GM12878 (cell line): ENCODE data around the gene NRXN3. TPM values are rescaled to one million over a fixed set of nuclear protein-coding genes. Genes with fewer than 3 reads are reported as not detected.

Experiments
- ATAC-seq: fragments of 200-7000 bp; cut with Tn5 transposase; 3 replicates; pipeline ENCODE4 v1.9.1; 2020; ENCODE audit warnings: mild to moderate bottlenecking, moderate library complexity
- BruUV-seq: library from RNA; stranded (reverse); fragments of 400-500 nt; replicated peaks from 2 replicates; lab custom pipeline; 2021; lab: Mats Ljungman, UMichigan
- CTCF ChIA-PET: fragments of 300-600 bp; sonication (Branson Sonifier 250); formaldehyde crosslinking; extraction: SDS; loops from one replicate; lab custom pipeline; 2021; ENCODE audit warnings: inconsistent platforms; lab: Yijun Ruan, JAX
- POLR2A ChIA-PET: fragments of 350-600 bp; formaldehyde crosslinking; extraction: SDS; loops from one replicate; lab custom pipeline; 2021; ENCODE audit warnings: inconsistent platforms; lab: Charles Lee
- RAD21 ChIA-PET: fragments of 300-600 bp; sonication (Branson Sonifier 250); formaldehyde crosslinking; loops from one replicate; lab custom pipeline; 2023; ENCODE audit warnings: antibody characterized with exemption; ENCODE audit not compliant: unreplicated experiment; lab: Charles Lee
- SMC1A ChIA-PET: fragments of 300-600 bp; sonication (Branson Sonifier 250); formaldehyde crosslinking; loops from one replicate; lab custom pipeline; 2023; ENCODE audit not compliant: unreplicated experiment, uncharacterized antibody; lab: Charles Lee
- DNase-seq: peaks from one replicate; pipeline ENCODE4 v3.0.0-alpha.2; 2011; ENCODE audit warnings: low read depth, low spot score
- FAIRE-seq: peaks from 3 replicates; lab custom pipeline; 2011; peaks lifted over from hg19 to GRCh38; lab: Jason Lieb, UNC
- H2AFZ ChIP-seq: 2 replicates; pipeline ENCODE4 v1.6.0; 2011; ENCODE audit warnings: low read depth, low read length, control low read depth; ENCODE audit not compliant: control insufficient read depth
- H3K27ac ChIP-seq: 2 replicates; pipeline ENCODE4 v1.5.1; 2011; ENCODE audit warnings: control low read depth; ENCODE audit not compliant: control insufficient read depth, insufficient read depth
- H3K27me3 ChIP-seq, 2 experiments: replicated peaks in 1 of 2; 2 replicates each; pipeline versions ENCODE4 v1.6.0 to v1.6.1; 2011; ENCODE audit warnings: low read length in 1 of 2; ENCODE audit not compliant: control insufficient read depth in 2 of 2, insufficient read depth in 2 of 2
- H3K36me3 ChIP-seq, 2 experiments: 2 replicates each; pipeline ENCODE4 v1.5.1; 2011; ENCODE audit warnings: low read length in 1 of 2; ENCODE audit not compliant: control insufficient read depth in 2 of 2, insufficient read depth in 2 of 2
- H3K4me1 ChIP-seq: 2 replicates; pipeline ENCODE4 v1.6.1; 2011; ENCODE audit warnings: mild to moderate bottlenecking, low read length, moderate library complexity, mixed read lengths; ENCODE audit not compliant: control insufficient read depth, insufficient read depth
- H3K4me2 ChIP-seq: 2 replicates; pipeline ENCODE4 v1.6.0; 2011; ENCODE audit warnings: control low read depth; ENCODE audit not compliant: control insufficient read depth, insufficient read depth
- H3K4me3 ChIP-seq: fragments of 200-600 bp; sonication (generic); 2 replicates; pipeline ENCODE4 v1.5.1; 2016
- H3K79me2 ChIP-seq: 2 replicates; pipeline ENCODE4 v1.6.0; 2011; ENCODE audit warnings: low read length; ENCODE audit not compliant: control insufficient read depth, insufficient read depth
- H3K9ac ChIP-seq: 2 replicates; pipeline ENCODE4 v1.8.0; 2011; ENCODE audit warnings: low read length, control low read depth, mixed read lengths; ENCODE audit not compliant: control insufficient read depth, insufficient read depth
- H3K9me3 ChIP-seq: replicated peaks from 3 replicates; pipeline ENCODE4 v1.5.1; 2011; ENCODE audit warnings: mild to moderate bottlenecking, low read length; ENCODE audit not compliant: control insufficient read depth, insufficient read depth
- H4K20me1 ChIP-seq: 2 replicates; pipeline ENCODE4 v1.6.0; 2011; ENCODE audit not compliant: control insufficient read depth, insufficient read depth
- BMI1 ChIP-seq: fragments of 450-650 bp; IDR thresholded peaks from 2 replicates; pipeline ENCODE4 v1.6.1; 2016; ENCODE audit warnings: mild to moderate bottlenecking, moderate library complexity, borderline replicate concordance
- CHD1 ChIP-seq: IDR thresholded peaks from 2 replicates; pipeline ENCODE4 v1.6.1; 2012; ENCODE audit warnings: low read depth, low read length, improper control_type of control experiment
- EP300 ChIP-seq, 2 experiments: fragments of 150-350 bp in 1 of 2; IDR thresholded peaks; 2 replicates each; pipeline ENCODE4 v1.6.1; 2011 to 2012; ENCODE audit warnings: low read depth in 2 of 2, low read length in 2 of 2, borderline replicate concordance in 1 of 2, improper control_type of control experiment in 1 of 2, inconsistent platforms in 1 of 2; ENCODE audit not compliant: control insufficient read depth in 1 of 2
- FOXK2 ChIP-seq: fragments of 450-650 bp; IDR thresholded peaks from 2 replicates; pipeline ENCODE4 v1.6.1; 2017; ENCODE audit warnings: mild to moderate bottlenecking, moderate library complexity
- GATAD2B ChIP-seq: fragments of 450-650 bp; conservative IDR thresholded peaks from 2 replicates; pipeline ENCODE4 v1.6.1; 2017; ENCODE audit warnings: low read depth, mild to moderate bottlenecking, moderate library complexity
- HDAC2 ChIP-seq: fragments of 200-600 bp; sonication (generic); IDR thresholded peaks from 2 replicates; pipeline ENCODE4 v1.6.1; 2017
- NFYA ChIP-seq: IDR thresholded peaks from 2 replicates; pipeline ENCODE4 v1.6.1; 2011; ENCODE audit warnings: low read depth, mild to moderate bottlenecking, low read length, improper control_type of control experiment, borderline replicate concordance
- PAX8 ChIP-seq: fragments of 450-650 bp; IDR thresholded peaks from 2 replicates; pipeline ENCODE4 v1.6.1; 2017; ENCODE audit warnings: mild to moderate bottlenecking, moderate library complexity
- POLR2A ChIP-seq: IDR thresholded peaks from 2 replicates; pipeline ENCODE4 v1.6.1; 2011; ENCODE audit warnings: low read depth, mild to moderate bottlenecking, low read length
- SREBF2 ChIP-seq: IDR thresholded peaks from 2 replicates; pipeline ENCODE4 v1.6.1; 2012; ENCODE audit warnings: mild to moderate bottlenecking, low read length
- SUZ12 ChIP-seq: fragments of 200-600 bp; sonication (generic); IDR thresholded peaks from one replicate; pipeline ENCODE4 v1.6.1; 2018; ENCODE audit warnings: antibody characterized with exemption, mild to moderate bottlenecking; ENCODE audit not compliant: unreplicated experiment
- ZNF687 ChIP-seq: fragments of 450-650 bp; IDR thresholded peaks from 2 replicates; pipeline ENCODE4 v1.6.1; 2017; ENCODE audit warnings: mild to moderate bottlenecking, moderate library complexity
- WGBS: methylation state at CpG from one replicate; pipeline ENCODE4 v1.1.6; 2016; ENCODE audit warnings: low lambda C conversion rate; ENCODE audit not compliant: insufficient replicate concordance, insufficient coverage; ENCODE audit errors: missing lambda C conversion rate; 5-methylcytosine and 5-hydroxymethylcytosine counted together
- in situ Hi-C: fragments of 300-500 bp; cut with MboI; formaldehyde crosslinking; loops from 9 replicates; pipeline ENCODE4 v1.14.3; 2018; ENCODE audit warnings: mixed read lengths
- intact Hi-C: fragments of 100-400 bp; cut with micrococcal nuclease; formaldehyde crosslinking; loops from one replicate; pipeline ENCODE4 v1.14.2; 2022; ENCODE audit not compliant: unreplicated experiment
- polyA plus RNA-seq, 11 experiments: library from polyadenylated mRNA; depleted of rRNA in 4 of 11; unstranded in 6 of 11; stranded (reverse) in 5 of 11; fragments of >200 nt; fragmentation: Nextera tagmentation in 4 of 11; fragmentation: Illumina TruSeq in 1 of 11; extraction: Ambion mirVana in 4 of 11; extraction: Trizol in 1 of 11; gene quantifications; 1 replicate in 1 of 11; 2 replicates in 10 of 11; pipeline versions ENCODE4 v1.2.1 to v1.2.3, GENCODE V29; 2011 to 2016; ENCODE audit warnings: inconsistent platforms in 2 of 11, missing spikeins in 2 of 11, low read depth in 1 of 11
- total RNA-seq, 4 experiments: library from RNA; depleted of rRNA in 3 of 4; stranded (reverse); fragments of >200 nt in 3 of 4; fragmentation: Illumina TruSeq in 1 of 4; extraction: Trizol in 1 of 4; gene quantifications; 2 replicates each; pipeline versions ENCODE4 v1.2.1 to v1.2.3, GENCODE V29; 2013 to 2021
- TF ChIP-seq, protein P1 (sequence below), 3 experiments: IDR thresholded peaks in 2 of 3; conservative IDR thresholded peaks in 1 of 3; 2 replicates each; pipeline ENCODE4 v1.5.1; 2011; ENCODE audit warnings: low read depth in 3 of 3, low read length in 3 of 3, mild to moderate bottlenecking in 3 of 3, control low read depth in 2 of 3, moderate library complexity in 2 of 3, inconsistent platforms in 1 of 3, mixed read lengths in 1 of 3; ENCODE audit not compliant: control insufficient read depth in 2 of 3, insufficient read depth in 1 of 3; ENCODE audit errors: extremely low read depth in 1 of 3
- TF ChIP-seq, protein P2 (sequence below): IDR thresholded peaks from 2 replicates; pipeline ENCODE4 v1.6.1; 2011; ENCODE audit warnings: mild to moderate bottlenecking, low read depth, low read length, moderate library complexity; ENCODE audit not compliant: insufficient replicate concordance
- TF ChIP-seq, protein P3 (sequence below): fragments of 450-650 bp; IDR thresholded peaks from 2 replicates; pipeline ENCODE4 v1.6.1; 2017; ENCODE audit warnings: borderline replicate concordance
- TF ChIP-seq, protein P4 (sequence below): fragments of 450-650 bp; IDR thresholded peaks from 2 replicates; pipeline ENCODE4 v1.6.1; 2014; ENCODE audit warnings: mild to moderate bottlenecking

Gene NRXN3
- total and polyA plus RNA-seq, 10 of the 15 experiments (the other 5 are each of a cell fraction or from before 2014, with no cell fraction given), result 0.52 to 3.3 (median 1.4) TPM

- Histone ChIP-seq H3K36me3 (no peaks in the 10 kb centered on the region), H3K9ac (no peak overlapping the region), H2AFZ (no peak overlapping the region), H3K4me1 (no peaks in the 10 kb centered on the region), H3K27ac (no peak overlapping the region), H3K4me3 (no peak overlapping the region), H4K20me1 (no peaks in the 10 kb centered on the region), H3K27me3 (no peaks in the 10 kb centered on the region), H3K79me2 (no peaks in the 10 kb centered on the region), H3K9me3 (no peaks in the 10 kb centered on the region), H3K4me2 (no peak overlapping the region)
- no peak for DNase-seq
- FAIRE-seq, result no peak
- no TSS peak for BruUV-seq
- SMC1A ChIA-PET, result no interaction called here
- intact Hi-C loops (no loop called here), in situ Hi-C loops (no loop called here)
- no peak for ATAC-seq
- WGBS, result 32% methylated on average over 2 of the region's 2 CpGs
- CTCF ChIA-PET, result no interaction called here
- RAD21 ChIA-PET, result no interaction called here
- POLR2A ChIA-PET, result no interaction called here
- TF ChIP-seq, protein P1, sequence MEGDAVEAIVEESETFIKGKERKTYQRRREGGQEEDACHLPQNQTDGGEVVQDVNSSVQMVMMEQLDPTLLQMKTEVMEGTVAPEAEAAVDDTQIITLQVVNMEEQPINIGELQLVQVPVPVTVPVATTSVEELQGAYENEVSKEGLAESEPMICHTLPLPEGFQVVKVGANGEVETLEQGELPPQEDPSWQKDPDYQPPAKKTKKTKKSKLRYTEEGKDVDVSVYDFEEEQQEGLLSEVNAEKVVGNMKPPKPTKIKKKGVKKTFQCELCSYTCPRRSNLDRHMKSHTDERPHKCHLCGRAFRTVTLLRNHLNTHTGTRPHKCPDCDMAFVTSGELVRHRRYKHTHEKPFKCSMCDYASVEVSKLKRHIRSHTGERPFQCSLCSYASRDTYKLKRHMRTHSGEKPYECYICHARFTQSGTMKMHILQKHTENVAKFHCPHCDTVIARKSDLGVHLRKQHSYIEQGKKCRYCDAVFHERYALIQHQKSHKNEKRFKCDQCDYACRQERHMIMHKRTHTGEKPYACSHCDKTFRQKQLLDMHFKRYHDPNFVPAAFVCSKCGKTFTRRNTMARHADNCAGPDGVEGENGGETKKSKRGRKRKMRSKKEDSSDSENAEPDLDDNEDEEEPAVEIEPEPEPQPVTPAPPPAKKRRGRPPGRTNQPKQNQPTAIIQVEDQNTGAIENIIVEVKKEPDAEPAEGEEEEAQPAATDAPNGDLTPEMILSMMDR (IDR thresholded peaks at IDR 0.05 in 2 of 3, conservative IDR thresholded peaks at IDR 0.05 in 1 of 3; ENCODE audit: control insufficient read depth in 2 of 3, extremely low read depth in 1 of 3, insufficient read depth in 1 of 3, low read depth in 3 of 3, low read length in 3 of 3), result no peak
- no peak for TF ChIP-seq CHD1
- TF ChIP-seq SREBF2, result no peak
- TF ChIP-seq, protein P2, sequence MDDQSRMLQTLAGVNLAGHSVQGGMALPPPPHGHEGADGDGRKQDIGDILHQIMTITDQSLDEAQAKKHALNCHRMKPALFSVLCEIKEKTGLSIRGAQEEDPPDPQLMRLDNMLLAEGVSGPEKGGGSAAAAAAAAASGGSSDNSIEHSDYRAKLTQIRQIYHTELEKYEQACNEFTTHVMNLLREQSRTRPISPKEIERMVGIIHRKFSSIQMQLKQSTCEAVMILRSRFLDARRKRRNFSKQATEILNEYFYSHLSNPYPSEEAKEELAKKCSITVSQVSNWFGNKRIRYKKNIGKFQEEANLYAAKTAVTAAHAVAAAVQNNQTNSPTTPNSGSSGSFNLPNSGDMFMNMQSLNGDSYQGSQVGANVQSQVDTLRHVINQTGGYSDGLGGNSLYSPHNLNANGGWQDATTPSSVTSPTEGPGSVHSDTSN, result no peak
- TF ChIP-seq POLR2A, result no peak
- TF ChIP-seq HDAC2, result no peak
- TF ChIP-seq, protein P3, sequence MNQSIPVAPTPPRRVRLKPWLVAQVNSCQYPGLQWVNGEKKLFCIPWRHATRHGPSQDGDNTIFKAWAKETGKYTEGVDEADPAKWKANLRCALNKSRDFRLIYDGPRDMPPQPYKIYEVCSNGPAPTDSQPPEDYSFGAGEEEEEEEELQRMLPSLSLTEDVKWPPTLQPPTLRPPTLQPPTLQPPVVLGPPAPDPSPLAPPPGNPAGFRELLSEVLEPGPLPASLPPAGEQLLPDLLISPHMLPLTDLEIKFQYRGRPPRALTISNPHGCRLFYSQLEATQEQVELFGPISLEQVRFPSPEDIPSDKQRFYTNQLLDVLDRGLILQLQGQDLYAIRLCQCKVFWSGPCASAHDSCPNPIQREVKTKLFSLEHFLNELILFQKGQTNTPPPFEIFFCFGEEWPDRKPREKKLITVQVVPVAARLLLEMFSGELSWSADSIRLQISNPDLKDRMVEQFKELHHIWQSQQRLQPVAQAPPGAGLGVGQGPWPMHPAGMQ, result no peak
- no peak for TF ChIP-seq BMI1
- no peak for TF ChIP-seq EP300 (IDR thresholded peaks at IDR 0.05; ENCODE audit: borderline replicate concordance in 1 of 2, control insufficient read depth in 1 of 2, low read depth in 2 of 2, low read length in 2 of 2)
- no peak for TF ChIP-seq PAX8
- TF ChIP-seq, protein P4, sequence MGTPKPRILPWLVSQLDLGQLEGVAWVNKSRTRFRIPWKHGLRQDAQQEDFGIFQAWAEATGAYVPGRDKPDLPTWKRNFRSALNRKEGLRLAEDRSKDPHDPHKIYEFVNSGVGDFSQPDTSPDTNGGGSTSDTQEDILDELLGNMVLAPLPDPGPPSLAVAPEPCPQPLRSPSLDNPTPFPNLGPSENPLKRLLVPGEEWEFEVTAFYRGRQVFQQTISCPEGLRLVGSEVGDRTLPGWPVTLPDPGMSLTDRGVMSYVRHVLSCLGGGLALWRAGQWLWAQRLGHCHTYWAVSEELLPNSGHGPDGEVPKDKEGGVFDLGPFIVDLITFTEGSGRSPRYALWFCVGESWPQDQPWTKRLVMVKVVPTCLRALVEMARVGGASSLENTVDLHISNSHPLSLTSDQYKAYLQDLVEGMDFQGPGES, result no peak
- TF ChIP-seq SUZ12, result no peak
- no peak for TF ChIP-seq GATAD2B
- TF ChIP-seq ZNF687, result no peak
- TF ChIP-seq FOXK2, result no peak
- TF ChIP-seq NFYA, result no peak
Measured at GRCh38 chr14:79357307-79357706, 1187.1 kb downstream of the NRXN3 start.
